ENCODE data around the gene ANKRD22. TPM values are rescaled to one million over a fixed set of nuclear protein-coding genes. Genes with fewer than 3 reads are reported as not detected.

Gene ANKRD22
- total and polyA plus RNA-seq, 9 of the 15 experiments (the other 6 are each of a cell fraction or from before 2014, with no cell fraction given), result not detected

- TF ChIP-seq GATAD2A (IDR thresholded peaks at IDR 0.05), result no peak
- TF ChIP-seq OTX1 (CRISPR knock-in tag; IDR thresholded peaks at IDR 0.05), result no peak
- TF ChIP-seq ETV6 (IDR thresholded peaks at IDR 0.05; ENCODE audit: borderline replicate concordance in 1 of 2, low read depth in 2 of 2, low read length in 1 of 2), result no peak
- TF ChIP-seq ETV6 (CRISPR knock-in tag; IDR thresholded peaks at IDR 0.05; ENCODE audit: borderline replicate concordance), result no peak
- TF ChIP-seq STAT6 (CRISPR knock-in tag; IDR thresholded peaks at IDR 0.05), result no peak
- TF ChIP-seq ZNF785 (CRISPR knock-in tag; IDR thresholded peaks at IDR 0.05), result no peak
- no peak for TF ChIP-seq FOXP4 (CRISPR knock-in tag; IDR thresholded peaks at IDR 0.05; ENCODE audit: borderline replicate concordance)
- TF ChIP-seq POLR2B (IDR thresholded peaks at IDR 0.05; ENCODE audit: low read depth, partially characterized antibody), result no peak
- Histone ChIP-seq H3K79me2 (ENCODE audit: control insufficient read depth, insufficient read depth, low read length) (no peaks in the 10 kb centered on the region), H4K20me1 (replicated peaks; ENCODE audit: control insufficient read depth, insufficient read depth, low read length) (no peaks in the 10 kb centered on the region), H2AFZ (ENCODE audit: low read depth, low read length) (no peak overlapping the region), H3K27ac (ENCODE audit: extremely low read depth, low read depth, low read length) (no peak overlapping the region), H3K9me1 (ENCODE audit: control insufficient read depth, insufficient read depth, low read length) (no peaks in the 10 kb centered on the region), H3K27me3 (ENCODE audit: control insufficient read depth in 2 of 2, insufficient read depth in 2 of 2, low read length in 2 of 2) (no peaks in the 10 kb centered on the region), H3K4me1 (replicated peaks in 1 of 2; ENCODE audit: control insufficient read depth in 2 of 2, insufficient read depth in 2 of 2, low read length in 2 of 2) (no peaks in the 10 kb centered on the region), H3K4me2 (ENCODE audit: insufficient read depth, low read length) (no peak overlapping the region), H3K9me3 (replicated peaks; ENCODE audit: control insufficient read depth, insufficient read depth, low read depth, low read length) (no peaks in the 10 kb centered on the region), H3K36me3 (ENCODE audit: control insufficient read depth, insufficient read depth, low read length) (no peaks in the 10 kb centered on the region), H3K4me3 (no peak overlapping the region), H3K9ac (ENCODE audit: insufficient read depth in 1 of 2, low read depth in 2 of 2, low read length in 2 of 2) (no peak overlapping the region)
- WGBS (ENCODE audit: insufficient coverage, low coverage, missing lambda C conversion rate), result 0% methylated on average over 3 of the region's 3 CpGs
- DNase-seq (ENCODE audit: extremely low read depth in 1 of 4, low spot score in 3 of 4), result no peak
- intact Hi-C loops (cut with micrococcal nuclease) (no loop called here), in situ Hi-C loops (cut with MboI) (no loop called here)
- ChIA-PET POLR2A (no interaction called here), CTCF (ENCODE audit: low intra/inter-chr PET ratio) (no interaction called here)
- ATAC-seq, result no peak
- FAIRE-seq, result no peak
- no TSS peak for BruUV-seq (replicated peaks)
These were observed 47.1 kb upstream of the ANKRD22 start for GRCh38 chr10:88898727-88899126.

All from K562 (cell line).